ENCODE measurements around the gene CCDC69.
"Not testable (repeated sequence)": the region's sequence is repeated elsewhere in the genome, so short reads cannot be mapped to it uniquely, and the experiment has no call there.

Gene CCDC69

GRCh38 chr5:151219789-151220188 lies 4.1 kb downstream of the CCDC69 start:
- DNase-seq = no peak

GRCh38 chr5:151219138-151219537 lies 4.8 kb downstream of the CCDC69 start:
- DNase-seq = no peak

- peak; percentile 13 for DNase-seq
These were observed 5.7 kb downstream of the CCDC69 start for GRCh38 chr5:151218177-151218576.

GRCh38 chr5:151216781-151217180 lies 7.1 kb downstream of the CCDC69 start:
- DNase-seq = no peak

- no peak for DNase-seq
These were observed 8.4 kb downstream of the CCDC69 start for GRCh38 chr5:151215546-151215880.

- DNase-seq = no peak
These were observed 9.0 kb downstream of the CCDC69 start for GRCh38 chr5:151214614-151215545.

GRCh38 chr5:151213803-151214613 lies 9.9 kb downstream of the CCDC69 start:
- DNase-seq = peak; percentile 71

- no peak for DNase-seq
These were observed 11.5 kb downstream of the CCDC69 start for GRCh38 chr5:151212406-151212798.

- DNase-seq = no peak
These were observed 15.4 kb downstream of the CCDC69 start for GRCh38 chr5:151208481-151208914.

- no peak for DNase-seq
These were observed 18.5 kb downstream of the CCDC69 start for GRCh38 chr5:151205411-151205810.

- DNase-seq = no peak
These were observed 19.8 kb downstream of the CCDC69 start for GRCh38 chr5:151204051-151204450.

- peak; percentile 29 for DNase-seq
These were observed 21.3 kb downstream of the CCDC69 start for GRCh38 chr5:151202381-151203139.

GRCh38 chr5:151200913-151201595 lies 22.8 kb downstream of the CCDC69 start:
- peak; percentile 7 for DNase-seq

GRCh38 chr5:151199581-151200185 lies 24.2 kb downstream of the CCDC69 start:
- peak; percentile 19 for DNase-seq

- DNase-seq = peak; percentile 8
These were observed 25.0 kb downstream of the CCDC69 start for GRCh38 chr5:151198861-151199260.

GRCh38 chr5:151197291-151197600 lies 26.6 kb downstream of the CCDC69 start:
- DNase-seq = not testable (repeated sequence)

- peak; percentile 24 for DNase-seq
These were observed 27.2 kb downstream of the CCDC69 start for GRCh38 chr5:151196556-151197290.

- DNase-seq = peak; percentile 8
These were observed 28.3 kb downstream of the CCDC69 start for GRCh38 chr5:151195622-151196021.

- DNase-seq = no peak
These were observed 31.3 kb downstream of the CCDC69 start for GRCh38 chr5:151192626-151193025.

- DNase-seq = peak; percentile 0
These were observed 32.2 kb downstream of the CCDC69 start for GRCh38 chr5:151191661-151192060.

- DNase-seq = no peak
These were observed 34.7 kb downstream of the CCDC69 start for GRCh38 chr5:151189151-151189550.
